ENCODE data around the gene EIF4G3.

DNA sequence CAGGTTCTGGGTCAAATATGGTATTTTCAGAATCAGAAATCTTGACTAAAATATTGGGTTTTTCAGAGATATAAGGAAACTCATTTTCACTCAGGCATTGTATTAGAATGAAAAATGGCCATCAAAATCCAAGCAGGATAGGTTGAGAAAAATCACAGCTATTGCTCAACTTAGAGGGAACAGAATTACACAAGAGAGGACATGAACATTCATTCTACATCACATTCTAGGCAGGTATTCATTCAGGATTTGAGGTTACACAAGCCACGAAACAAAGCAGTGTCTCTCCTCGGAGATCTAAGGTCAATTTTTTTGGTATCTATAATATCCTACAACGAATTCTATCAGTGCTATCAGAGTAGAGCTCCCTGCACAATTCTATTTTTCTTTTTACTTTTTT lies 226.0 kb downstream of the EIF4G3 start:
- TF ChIP-seq, protein P1, sequence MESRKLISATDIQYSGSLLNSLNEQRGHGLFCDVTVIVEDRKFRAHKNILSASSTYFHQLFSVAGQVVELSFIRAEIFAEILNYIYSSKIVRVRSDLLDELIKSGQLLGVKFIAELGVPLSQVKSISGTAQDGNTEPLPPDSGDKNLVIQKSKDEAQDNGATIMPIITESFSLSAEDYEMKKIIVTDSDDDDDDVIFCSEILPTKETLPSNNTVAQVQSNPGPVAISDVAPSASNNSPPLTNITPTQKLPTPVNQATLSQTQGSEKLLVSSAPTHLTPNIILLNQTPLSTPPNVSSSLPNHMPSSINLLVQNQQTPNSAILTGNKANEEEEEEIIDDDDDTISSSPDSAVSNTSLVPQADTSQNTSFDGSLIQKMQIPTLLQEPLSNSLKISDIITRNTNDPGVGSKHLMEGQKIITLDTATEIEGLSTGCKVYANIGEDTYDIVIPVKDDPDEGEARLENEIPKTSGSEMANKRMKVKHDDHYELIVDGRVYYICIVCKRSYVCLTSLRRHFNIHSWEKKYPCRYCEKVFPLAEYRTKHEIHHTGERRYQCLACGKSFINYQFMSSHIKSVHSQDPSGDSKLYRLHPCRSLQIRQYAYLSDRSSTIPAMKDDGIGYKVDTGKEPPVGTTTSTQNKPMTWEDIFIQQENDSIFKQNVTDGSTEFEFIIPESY (IDR thresholded peaks at IDR 0.05), result no peak
- TF ChIP-seq, protein P2, sequence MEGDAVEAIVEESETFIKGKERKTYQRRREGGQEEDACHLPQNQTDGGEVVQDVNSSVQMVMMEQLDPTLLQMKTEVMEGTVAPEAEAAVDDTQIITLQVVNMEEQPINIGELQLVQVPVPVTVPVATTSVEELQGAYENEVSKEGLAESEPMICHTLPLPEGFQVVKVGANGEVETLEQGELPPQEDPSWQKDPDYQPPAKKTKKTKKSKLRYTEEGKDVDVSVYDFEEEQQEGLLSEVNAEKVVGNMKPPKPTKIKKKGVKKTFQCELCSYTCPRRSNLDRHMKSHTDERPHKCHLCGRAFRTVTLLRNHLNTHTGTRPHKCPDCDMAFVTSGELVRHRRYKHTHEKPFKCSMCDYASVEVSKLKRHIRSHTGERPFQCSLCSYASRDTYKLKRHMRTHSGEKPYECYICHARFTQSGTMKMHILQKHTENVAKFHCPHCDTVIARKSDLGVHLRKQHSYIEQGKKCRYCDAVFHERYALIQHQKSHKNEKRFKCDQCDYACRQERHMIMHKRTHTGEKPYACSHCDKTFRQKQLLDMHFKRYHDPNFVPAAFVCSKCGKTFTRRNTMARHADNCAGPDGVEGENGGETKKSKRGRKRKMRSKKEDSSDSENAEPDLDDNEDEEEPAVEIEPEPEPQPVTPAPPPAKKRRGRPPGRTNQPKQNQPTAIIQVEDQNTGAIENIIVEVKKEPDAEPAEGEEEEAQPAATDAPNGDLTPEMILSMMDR (IDR thresholded peaks at IDR 0.05 in 2 of 3, conservative IDR thresholded peaks at IDR 0.05 in 1 of 3; ENCODE audit: control insufficient read depth in 2 of 3, extremely low read depth in 1 of 3, insufficient read depth in 1 of 3, low read depth in 3 of 3, low read length in 3 of 3), result no peak
- TF ChIP-seq POLR2A (IDR thresholded peaks at IDR 0.05; ENCODE audit: low read depth, low read length), result no peak
- TF ChIP-seq, protein P3, sequence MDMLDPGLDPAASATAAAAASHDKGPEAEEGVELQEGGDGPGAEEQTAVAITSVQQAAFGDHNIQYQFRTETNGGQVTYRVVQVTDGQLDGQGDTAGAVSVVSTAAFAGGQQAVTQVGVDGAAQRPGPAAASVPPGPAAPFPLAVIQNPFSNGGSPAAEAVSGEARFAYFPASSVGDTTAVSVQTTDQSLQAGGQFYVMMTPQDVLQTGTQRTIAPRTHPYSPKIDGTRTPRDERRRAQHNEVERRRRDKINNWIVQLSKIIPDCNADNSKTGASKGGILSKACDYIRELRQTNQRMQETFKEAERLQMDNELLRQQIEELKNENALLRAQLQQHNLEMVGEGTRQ (IDR thresholded peaks at IDR 0.05; ENCODE audit: borderline replicate concordance, low read depth, low read length), result no peak
- TF ChIP-seq HDGF (IDR thresholded peaks at IDR 0.05), result no peak

All from GM12878 (cell line).